Uterus (tissue), 4 donors: ENCODE results near the gene EED. TPM values are rescaled to one million over a fixed set of nuclear protein-coding genes. Genes with fewer than 3 reads are reported as not detected.

Experiments used
- DNase-seq, 2 donors: peaks; one replicate each; pipeline ENCODE4 v3.0.0-alpha.2; 2019 to 2020
- H3K27ac ChIP-seq, 2 donors: fragments of 200-600 bp; sonication (generic); 1 replicate in 1 of 2; 2 replicates in 1 of 2; pipeline ENCODE4 v1.5.1; 2016 to 2018
- H3K27me3 ChIP-seq, 2 donors: fragments of 200-600 bp; sonication (generic); one replicate each; pipeline ENCODE4 v1.5.1; 2018 to 2019; ENCODE audit warnings: control low read depth in 1 of 2
- H3K36me3 ChIP-seq, 2 donors: fragments of 200-600 bp; sonication (generic); one replicate each; pipeline ENCODE4 v1.5.1; 2019; ENCODE audit warnings: control low read depth in 1 of 2
- H3K4me1 ChIP-seq, 2 donors: fragments of 200-600 bp; sonication (generic); one replicate each; pipeline ENCODE4 v1.5.1; 2018 to 2019; ENCODE audit warnings: control low read depth in 1 of 2
- H3K4me3 ChIP-seq, 2 donors: fragments of 200-600 bp; sonication (generic); 1 replicate in 1 of 2; 2 replicates in 1 of 2; pipeline ENCODE4 v1.5.1; 2018 to 2019; ENCODE audit warnings: mild to moderate bottlenecking in 1 of 2
- H3K9me3 ChIP-seq, 2 donors: fragments of 200-600 bp; sonication (generic); one replicate each; pipeline ENCODE4 v1.5.1; 2019; ENCODE audit warnings: control low read depth in 1 of 2
- POLR2A ChIP-seq, 2 donors: fragments of 450-650 bp; IDR thresholded peaks; one replicate each; pipeline ENCODE4 v1.6.1; 2016; ENCODE audit warnings: antibody characterized with exemption in 2 of 2, mild to moderate bottlenecking in 1 of 2, moderate library complexity in 1 of 2
- intact Hi-C: fragments of 100-400 bp; cut with DNase I; formaldehyde crosslinking; loops from one replicate; pipeline ENCODE4 v1.15.1; 2023; ENCODE audit warnings: low total_unique reads
- total RNA-seq, 4 donors: library from RNA; depleted of rRNA in 3 of 4; stranded (reverse); fragments of >200 nt in 3 of 4; gene quantifications; one replicate each; pipeline versions ENCODE4 v1.1.0 to v1.2.4, GENCODE V29; 2014 to 2023
- TF ChIP-seq, protein P1 (sequence below), 4 experiments: fragments of 200-600 bp in 2 of 4; fragments of 450-650 bp in 2 of 4; sonication (generic) in 2 of 4; IDR thresholded peaks; one replicate each; pipeline ENCODE4 v1.5.1; 2016 to 2019; ENCODE audit warnings: antibody characterized with exemption in 4 of 4, mild to moderate bottlenecking in 2 of 4, moderate library complexity in 1 of 4
- donor health status: DM: yes; HTN: yes; CAD: no.

Gene EED
- total RNA-seq, 4 donors from 2014 or later: 16.4 to 53.8 (median 31.3) TPM

DNA sequence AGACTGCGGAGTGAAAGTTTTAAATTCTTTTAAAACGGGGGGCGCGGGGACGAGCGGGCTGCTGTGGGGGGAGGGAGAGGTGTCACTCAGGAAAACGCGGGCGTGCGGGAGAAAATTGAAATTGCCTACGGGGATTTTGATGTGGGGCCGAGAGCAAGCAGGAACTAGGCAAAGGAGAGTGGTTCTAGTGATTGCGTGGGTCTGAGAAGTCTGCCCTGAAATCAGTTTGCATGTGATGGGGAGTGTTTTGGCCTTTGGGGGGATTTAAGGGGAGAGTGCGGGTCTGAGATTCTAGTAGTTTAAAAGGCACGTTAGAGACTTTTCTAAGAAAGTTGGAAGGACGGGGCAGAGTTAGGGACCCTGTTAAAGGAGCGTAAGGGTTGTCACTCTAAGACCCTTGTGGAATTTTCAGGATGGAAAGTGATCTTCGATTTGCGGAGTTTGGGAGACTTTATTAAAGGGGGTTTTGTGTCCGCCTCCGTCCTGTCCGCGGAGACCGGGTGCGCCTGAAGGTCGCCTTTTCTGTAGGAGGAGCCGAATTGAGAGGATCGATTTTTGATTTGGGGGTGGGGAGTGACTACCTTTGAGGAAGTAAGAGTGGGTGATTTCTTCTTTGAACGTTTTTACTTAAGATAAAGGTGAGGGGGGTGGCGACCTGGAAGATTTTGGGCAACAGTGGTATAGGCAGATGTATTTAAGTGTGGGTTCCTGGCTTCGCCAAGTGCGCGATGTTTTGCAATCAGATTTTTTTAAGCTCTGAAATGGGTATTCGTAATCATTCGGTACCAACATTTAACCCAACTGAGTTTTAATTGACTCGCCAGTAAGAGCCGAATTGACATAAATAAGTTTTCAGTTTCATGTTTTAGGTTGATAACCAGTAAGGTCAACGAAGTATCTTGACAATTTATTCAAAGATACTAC is 1.1 kb downstream of the EED start:
- H3K9me3 ChIP-seq: no peaks in the 10 kb centered on the region
- intact Hi-C loops: loop anchor here (10.0 kb wide), 1 partner anchor 181 kb away; the partner anchor contains the start of gene PICALM
- H3K36me3 ChIP-seq: no peaks in the 10 kb centered on the region
- peak overlapping the region; percentile 74 to 84 for H3K4me3 ChIP-seq
- no peak for DNase-seq
- H3K27me3 ChIP-seq: no peaks in the 10 kb centered on the region
- TF ChIP-seq POLR2A (IDR thresholded peaks at IDR 0.05): no peak
- TF ChIP-seq, protein P1, sequence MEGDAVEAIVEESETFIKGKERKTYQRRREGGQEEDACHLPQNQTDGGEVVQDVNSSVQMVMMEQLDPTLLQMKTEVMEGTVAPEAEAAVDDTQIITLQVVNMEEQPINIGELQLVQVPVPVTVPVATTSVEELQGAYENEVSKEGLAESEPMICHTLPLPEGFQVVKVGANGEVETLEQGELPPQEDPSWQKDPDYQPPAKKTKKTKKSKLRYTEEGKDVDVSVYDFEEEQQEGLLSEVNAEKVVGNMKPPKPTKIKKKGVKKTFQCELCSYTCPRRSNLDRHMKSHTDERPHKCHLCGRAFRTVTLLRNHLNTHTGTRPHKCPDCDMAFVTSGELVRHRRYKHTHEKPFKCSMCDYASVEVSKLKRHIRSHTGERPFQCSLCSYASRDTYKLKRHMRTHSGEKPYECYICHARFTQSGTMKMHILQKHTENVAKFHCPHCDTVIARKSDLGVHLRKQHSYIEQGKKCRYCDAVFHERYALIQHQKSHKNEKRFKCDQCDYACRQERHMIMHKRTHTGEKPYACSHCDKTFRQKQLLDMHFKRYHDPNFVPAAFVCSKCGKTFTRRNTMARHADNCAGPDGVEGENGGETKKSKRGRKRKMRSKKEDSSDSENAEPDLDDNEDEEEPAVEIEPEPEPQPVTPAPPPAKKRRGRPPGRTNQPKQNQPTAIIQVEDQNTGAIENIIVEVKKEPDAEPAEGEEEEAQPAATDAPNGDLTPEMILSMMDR (IDR thresholded peaks at IDR 0.05): no peak
- H3K27ac ChIP-seq: peak overlapping the region; percentile 99 to 100
- peaks cover 0 to 6% of the 10 kb centered on the region in 2 donors for H3K4me1 ChIP-seq

DNA sequence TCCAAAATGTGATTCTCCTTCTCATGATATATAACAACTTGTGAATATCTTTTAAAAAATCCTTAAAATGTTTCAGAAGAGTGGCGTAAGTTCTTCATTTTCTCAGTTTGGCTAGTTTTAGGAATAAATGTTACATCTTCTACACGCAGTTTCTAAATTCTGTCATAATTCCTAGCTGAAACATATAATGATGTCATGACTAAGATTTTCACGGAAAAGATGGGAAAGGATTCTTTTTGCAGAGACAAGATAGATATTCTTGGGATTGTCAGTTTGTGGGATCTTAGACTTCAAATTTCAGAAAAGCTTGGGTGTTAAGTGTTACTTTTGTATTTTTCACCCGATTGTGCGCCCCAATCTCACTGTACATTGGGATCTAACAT is 1.7 kb downstream of the EED start:
- intact Hi-C loops: loop anchor here (10.0 kb wide), 1 partner anchor 181 kb away; the partner anchor contains the start of gene PICALM

DNA sequence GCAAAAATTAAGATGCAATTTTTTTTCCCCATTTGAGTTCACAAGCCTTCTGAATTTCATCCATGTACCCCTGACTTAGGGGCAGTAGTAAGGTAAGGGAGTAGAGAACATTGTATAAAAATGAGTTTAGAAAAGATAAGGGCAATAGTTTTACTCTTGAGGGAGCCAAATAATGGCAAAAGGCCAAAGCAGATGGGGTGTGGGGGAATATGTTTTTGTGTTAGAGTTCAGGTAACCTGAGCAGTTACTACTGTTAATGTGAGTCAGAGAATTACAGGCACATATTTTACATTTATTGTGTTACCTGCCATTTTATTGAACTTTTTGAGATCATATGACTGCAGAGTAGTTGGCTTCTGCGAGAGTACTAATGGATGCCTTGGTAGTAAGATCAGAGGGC is 3.1 kb downstream of the EED start:
- Histone ChIP-seq H3K36me3 (no peaks in the 10 kb centered on the region), H3K4me3 (no peak overlapping the region), H3K27ac (no peak overlapping the region), H3K4me1 (peaks cover 0 to 12% of the 10 kb centered on the region in 2 donors), H3K9me3 (no peaks in the 10 kb centered on the region), H3K27me3 (no peaks in the 10 kb centered on the region)
- no peak for TF ChIP-seq POLR2A (IDR thresholded peaks at IDR 0.05)
- TF ChIP-seq, protein P1 (IDR thresholded peaks at IDR 0.05): no peak
- intact Hi-C loops: loop anchor here (10.0 kb wide), 1 partner anchor 183 kb away; the partner anchor contains the start of gene PICALM
- no peak for DNase-seq

More for the DNA sequence above, 1.7 kb downstream of the EED start:
- Histone ChIP-seq H3K4me3 (peak overlapping the region; percentile 74 to 84), H3K27ac (peak overlapping the region in 1 of 2 donors; percentile 100), H3K27me3 (no peaks in the 10 kb centered on the region), H3K36me3 (no peaks in the 10 kb centered on the region), H3K9me3 (no peaks in the 10 kb centered on the region), H3K4me1 (peaks cover 0 to 6% of the 10 kb centered on the region in 2 donors)
- TF ChIP-seq POLR2A (IDR thresholded peaks at IDR 0.05): no peak
- TF ChIP-seq, protein P1 (IDR thresholded peaks at IDR 0.05): no peak
- no peak for DNase-seq

DNA sequence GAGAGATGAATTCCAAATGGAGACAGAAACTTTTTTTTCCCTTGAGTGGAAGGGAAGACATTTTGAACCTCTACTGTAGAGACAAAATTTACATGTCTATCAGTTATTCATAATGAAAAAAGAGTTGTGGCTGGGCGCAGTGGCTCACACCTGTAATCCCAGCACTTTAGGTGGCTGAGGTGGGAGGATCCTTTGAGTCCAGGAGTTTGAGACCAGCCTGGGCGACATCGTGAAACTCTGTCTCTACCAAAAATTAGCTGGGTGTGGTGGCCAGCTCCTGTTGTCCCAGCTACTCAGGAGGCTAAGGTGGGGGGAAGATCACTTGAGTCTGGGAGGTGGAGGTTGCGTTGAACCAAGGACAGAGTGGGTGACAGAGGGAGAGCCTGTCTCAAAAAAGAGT is 4.1 kb downstream of the EED start:
- intact Hi-C loops: loop anchor here (10.0 kb wide), 1 partner anchor 184 kb away; the partner anchor contains the start of gene PICALM
- no peak for TF ChIP-seq POLR2A (IDR thresholded peaks at IDR 0.05)
- TF ChIP-seq, protein P1 (IDR thresholded peaks at IDR 0.05): no peak
- no peak overlapping the region for H3K4me3 ChIP-seq
- H3K9me3 ChIP-seq: no peaks in the 10 kb centered on the region
- H3K36me3 ChIP-seq: no peaks in the 10 kb centered on the region
- H3K27me3 ChIP-seq: no peaks in the 10 kb centered on the region
- no peak for DNase-seq
- no peak overlapping the region for H3K27ac ChIP-seq
- peaks cover 0 to 12% of the 10 kb centered on the region in 2 donors for H3K4me1 ChIP-seq
